SK-MEL-5 (cell line): ENCODE measurements around the gene LRP6. TPM values are rescaled to one million over a fixed set of nuclear protein-coding genes. Genes with fewer than 3 reads are reported as not detected.

Source experiments
- DNase-seq: peaks from one replicate; pipeline ENCODE4 v3.0.0-alpha.2; 2016; ENCODE audit warnings: low read depth, low spot score
- in situ Hi-C: cut with HindIII; loops from 2 replicates; pipeline ENCODE4 v1.10.0; 2016; ENCODE audit warnings: low sequenced_read_pairs, high pct_unique_total_duplicates, low pct_unique_long_range_greater_than_20kb
- total RNA-seq: library from RNA; depleted of rRNA; stranded (reverse); fragments of >200 nt; shearing (Covaris generic); gene quantifications from 2 replicates; pipeline ENCODE4 v1.2.3, GENCODE V29; 2014

LRP6 gene
- total RNA-seq, 1 experiment from 2014 or later, result 38.1 TPM

DNA sequence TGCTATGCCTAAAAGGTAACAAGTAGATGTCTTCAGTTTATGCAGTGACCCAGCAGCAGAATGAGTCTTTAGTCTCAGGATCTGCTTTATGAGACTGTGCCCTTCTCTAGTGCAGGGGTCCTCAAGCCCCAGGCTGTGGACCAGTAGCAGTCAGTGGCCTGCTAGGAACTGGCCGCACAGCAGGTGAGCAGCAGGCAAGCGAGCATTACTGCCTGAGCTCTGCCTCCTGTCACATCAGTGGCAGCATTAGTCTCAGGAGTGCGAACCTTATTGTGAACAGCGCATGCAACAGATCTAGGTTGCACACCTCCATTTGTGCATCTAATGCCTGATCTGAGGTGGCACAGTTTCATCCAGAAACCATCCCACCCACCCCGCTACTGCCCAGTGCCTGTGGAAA is 38.4 kb downstream of the LRP6 start:
- DNase-seq, result no peak
- in situ Hi-C loops, result no loop called here

DNA sequence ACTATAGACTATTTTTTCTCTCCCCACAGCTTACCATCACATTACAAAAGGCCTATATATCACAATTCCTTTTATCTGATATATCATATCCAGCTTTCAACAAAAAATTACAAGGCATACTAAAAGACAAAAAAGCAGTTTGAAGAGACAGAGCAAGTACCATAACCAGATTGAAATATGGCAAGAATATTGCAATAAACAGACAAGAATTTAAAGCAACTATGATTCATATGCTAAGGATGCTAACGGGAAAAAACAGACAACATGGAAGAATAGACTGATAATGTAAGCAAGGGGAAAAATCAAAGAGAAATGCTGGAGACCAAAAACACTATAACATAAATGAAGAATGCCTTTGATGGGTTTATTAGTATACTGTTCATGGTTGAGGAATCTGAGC is 40.7 kb downstream of the LRP6 start:
- in situ Hi-C loops, result no loop called here

GRCh38 chr12:12224240-12224940 is 42.5 kb downstream of the LRP6 start:
- in situ Hi-C loops, result no loop called here

More for the DNA sequence above, 40.7 kb downstream of the LRP6 start:
- no peak for DNase-seq

DNA sequence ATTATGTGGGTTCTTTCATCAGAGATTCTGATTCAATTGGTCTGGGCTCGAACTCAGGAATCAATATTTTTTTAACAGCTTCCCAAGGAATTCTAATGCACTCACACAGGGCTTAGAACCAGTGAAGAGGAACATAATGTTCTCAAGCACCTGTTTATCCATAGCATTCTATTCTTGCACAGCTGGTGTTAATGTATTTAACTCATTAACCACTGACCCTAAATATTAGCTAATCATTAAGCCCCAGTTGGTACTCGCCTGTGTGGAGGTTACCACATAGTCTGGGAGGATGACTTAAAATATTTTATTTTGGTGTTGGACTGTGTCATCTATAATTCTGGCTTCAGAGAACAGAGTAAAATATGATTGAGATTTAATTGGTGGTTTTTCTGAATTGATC is 45.3 kb downstream of the LRP6 start:
- in situ Hi-C loops, result no loop called here
- no peak for DNase-seq

More at GRCh38 chr12:12224240-12224940, 42.5 kb downstream of the LRP6 start:
- DNase-seq, result no peak

- no peak for DNase-seq
- in situ Hi-C loops, result no loop called here
These were observed 47.2 kb downstream of the LRP6 start for GRCh38 chr12:12219664-12220063.

- in situ Hi-C loops, result no loop called here
- DNase-seq, result no peak
These were observed 49.9 kb downstream of the LRP6 start for GRCh38 chr12:12217018-12217359.

DNA sequence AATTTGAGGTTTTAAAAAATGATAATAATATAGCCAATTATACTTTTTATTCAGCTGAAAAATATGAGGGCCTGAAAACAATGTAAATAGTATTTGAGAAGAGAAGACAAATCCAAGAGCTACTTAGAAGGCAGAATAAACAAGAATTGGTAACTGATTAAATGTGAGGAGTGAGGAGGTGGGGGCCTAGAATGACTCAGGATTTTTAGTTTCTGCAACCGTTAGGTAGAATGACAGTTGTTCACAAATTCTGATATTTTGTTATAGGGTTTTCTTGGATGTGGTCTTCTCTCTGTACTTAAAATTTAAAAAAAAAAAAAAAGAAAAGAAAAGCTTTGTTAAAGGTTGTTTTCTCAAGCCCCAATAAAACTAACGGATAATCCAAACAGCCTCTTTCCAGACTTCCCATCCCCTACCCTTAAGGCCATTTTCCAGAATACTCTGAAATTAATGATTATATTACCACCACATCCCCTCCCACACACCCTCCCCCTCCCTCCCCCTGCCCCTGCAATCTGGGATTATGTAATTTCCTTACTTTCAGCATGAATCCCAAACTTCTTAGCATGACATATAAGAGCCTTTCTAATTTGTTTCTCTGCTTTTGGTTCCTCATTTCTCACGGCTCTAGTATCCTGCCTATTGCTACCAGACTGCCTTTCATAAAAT is 50.4 kb downstream of the LRP6 start:
- in situ Hi-C loops, result no loop called here
- DNase-seq, result no peak

DNA sequence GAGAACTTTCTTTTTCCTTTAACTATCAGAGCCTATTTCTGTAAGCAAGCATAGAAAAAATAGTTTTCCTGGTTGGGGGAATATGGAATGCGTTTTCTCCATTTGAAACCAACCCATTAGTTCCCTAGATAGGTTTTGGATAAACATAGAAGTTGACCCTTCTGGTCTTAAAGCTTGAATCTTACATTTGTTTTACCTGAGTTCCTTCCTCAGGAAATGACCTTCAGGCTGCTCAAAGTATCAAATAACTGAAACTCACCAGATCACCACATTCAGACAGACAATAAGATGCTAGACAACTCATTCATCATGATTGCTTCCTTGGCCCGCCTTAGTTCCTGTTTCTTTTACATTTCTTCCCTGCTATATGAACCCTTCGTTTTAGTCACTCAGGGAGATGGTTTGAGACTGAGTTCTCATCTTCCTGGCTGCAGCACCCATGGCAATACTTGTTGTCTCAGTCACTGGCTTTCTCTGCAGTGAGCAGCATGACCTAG is 52.2 kb downstream of the LRP6 start:
- DNase-seq, result peak; percentile 79
- in situ Hi-C loops, result no loop called here

- DNase-seq, result peak; percentile 68
- in situ Hi-C loops, result no loop called here
These were observed 52.6 kb downstream of the LRP6 start for GRCh38 chr12:12214201-12214600.

DNA sequence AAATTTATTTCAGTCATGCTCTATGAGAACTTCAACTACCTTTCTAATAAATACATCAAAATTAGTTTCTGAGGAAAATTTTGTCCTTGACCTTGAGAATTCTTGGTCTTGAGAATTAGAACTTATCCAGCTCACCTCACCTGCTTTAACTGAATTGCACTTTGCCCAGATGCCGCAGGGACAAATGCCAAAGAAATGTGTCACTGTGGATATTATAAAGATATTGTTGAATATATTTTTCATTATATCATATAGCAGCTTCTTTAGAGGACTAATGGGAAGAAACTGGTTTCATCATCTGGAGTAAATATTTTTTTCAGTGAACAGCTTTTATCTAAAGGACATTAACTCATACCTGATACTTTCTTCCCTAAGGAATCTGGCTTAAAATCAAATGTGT is 54.1 kb downstream of the LRP6 start:
- DNase-seq, result no peak
- in situ Hi-C loops, result no loop called here

GRCh38 chr12:12210983-12211382 is 55.9 kb downstream of the LRP6 start:
- in situ Hi-C loops, result no loop called here

DNA sequence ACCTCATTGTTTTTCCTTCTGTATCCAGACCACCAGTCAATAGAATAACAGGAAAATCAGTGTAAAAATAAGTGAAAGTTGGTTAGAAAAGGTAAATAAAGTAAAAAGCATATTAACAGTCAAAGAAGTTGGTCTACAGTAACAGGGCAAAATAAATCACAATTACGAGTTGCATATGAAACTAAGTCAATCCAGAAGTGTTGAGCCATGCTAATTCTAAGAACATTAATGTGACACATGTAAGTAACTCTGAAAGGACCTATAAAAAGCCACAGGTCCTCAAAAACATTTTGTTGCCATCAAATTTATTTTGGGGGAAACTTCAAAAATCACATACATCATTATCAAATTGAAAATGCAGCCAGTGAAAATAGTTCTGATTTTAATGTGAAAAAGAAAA is 56.4 kb downstream of the LRP6 start:
- in situ Hi-C loops, result no loop called here
- DNase-seq, result no peak

More at GRCh38 chr12:12210983-12211382, 55.9 kb downstream of the LRP6 start:
- DNase-seq, result no peak

DNA sequence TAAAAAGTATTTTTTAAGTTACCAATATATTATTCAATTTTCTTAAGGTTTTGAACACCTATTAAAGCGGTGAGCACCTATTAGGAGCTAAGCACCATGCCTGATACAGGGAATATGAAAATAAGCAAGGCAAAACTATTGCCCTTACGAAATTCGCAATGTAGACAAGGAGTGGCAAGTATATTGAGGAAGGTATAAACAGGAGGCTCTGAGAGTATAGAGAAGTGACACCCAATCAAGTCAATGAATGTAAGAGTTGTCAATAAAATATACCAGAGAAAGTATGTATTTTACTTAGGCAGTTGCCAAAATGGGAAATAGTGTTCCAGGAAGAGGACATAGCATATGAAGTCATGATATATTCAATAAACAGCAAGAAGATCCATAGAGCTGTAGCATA is 57.2 kb downstream of the LRP6 start:
- in situ Hi-C loops, result no loop called here

DNA sequence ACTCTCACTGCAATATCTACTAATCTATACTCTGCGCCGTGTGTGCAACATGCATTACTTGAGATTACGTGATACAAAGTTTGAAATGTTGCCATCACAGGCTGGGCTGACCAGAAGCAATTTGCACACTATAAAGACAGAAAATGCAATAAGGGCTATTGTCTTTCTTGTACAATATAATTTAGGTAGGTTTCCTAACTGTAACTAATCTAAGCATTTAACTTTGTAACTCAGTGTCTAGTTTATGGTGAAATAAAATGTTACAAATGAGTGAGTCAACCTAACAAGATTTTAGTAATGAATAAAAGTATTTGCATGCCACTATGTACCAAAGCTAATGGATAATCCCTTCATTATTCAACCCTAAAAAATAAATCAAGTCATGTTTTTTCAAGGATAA is 57.8 kb downstream of the LRP6 start:
- DNase-seq, result no peak
- in situ Hi-C loops, result no loop called here

More for the DNA sequence above, 57.2 kb downstream of the LRP6 start:
- no peak for DNase-seq

DNA sequence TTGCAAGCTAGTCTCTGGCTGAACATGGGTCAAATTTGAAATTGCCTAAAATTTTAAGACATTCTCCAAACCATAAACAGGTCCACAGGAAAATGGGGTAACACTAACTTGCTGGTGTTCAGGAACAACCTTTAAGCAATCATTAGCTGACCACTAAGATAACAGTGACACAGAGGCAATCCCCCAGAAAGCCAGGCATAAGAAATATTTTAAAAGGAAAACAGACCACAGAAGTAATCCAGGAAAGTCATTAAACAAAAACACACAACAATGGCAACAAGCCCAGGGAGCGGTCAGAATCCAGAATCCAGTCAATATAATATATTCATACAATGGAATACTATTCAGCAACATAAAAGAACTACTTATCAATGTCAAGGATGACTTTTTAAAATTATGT is 59.1 kb downstream of the LRP6 start:
- in situ Hi-C loops, result no loop called here
- no peak for DNase-seq

DNA sequence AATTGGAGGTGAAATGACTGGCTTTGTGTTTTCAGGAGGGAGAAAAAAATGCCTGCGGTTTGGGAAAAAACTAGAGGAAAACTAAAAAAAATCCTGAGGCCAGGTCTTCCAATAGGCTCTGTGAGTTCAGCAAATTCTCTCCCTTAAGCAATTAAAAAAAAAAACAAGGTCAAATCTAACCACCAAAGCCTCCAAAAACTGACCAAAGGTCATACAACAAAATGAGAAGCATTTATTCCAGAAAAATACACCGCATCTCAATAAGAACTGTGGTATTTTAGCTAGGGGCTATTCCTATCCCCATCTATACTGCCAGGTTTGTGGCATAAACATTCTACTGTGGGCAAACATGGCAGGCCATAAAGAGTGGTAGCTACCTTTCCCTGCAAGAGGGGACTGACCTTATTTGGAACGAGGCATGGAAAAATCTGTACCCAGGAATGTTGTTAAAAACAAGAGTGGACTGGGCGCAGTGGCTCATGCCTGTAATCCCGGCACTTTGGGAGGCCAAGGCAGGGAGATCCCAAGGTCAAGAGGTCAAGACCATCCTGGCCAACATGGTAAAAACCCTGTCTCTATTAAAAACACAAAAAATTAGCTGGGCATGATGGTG is 60.0 kb downstream of the LRP6 start:
- in situ Hi-C loops, result no loop called here
- no peak for DNase-seq

GRCh38 chr12:12202747-12203146 is 64.1 kb downstream of the LRP6 start:
- no peak for DNase-seq
- in situ Hi-C loops, result no loop called here

GRCh38 chr12:12202105-12202504 is 64.7 kb downstream of the LRP6 start:
- no peak for DNase-seq
- in situ Hi-C loops, result no loop called here

DNA sequence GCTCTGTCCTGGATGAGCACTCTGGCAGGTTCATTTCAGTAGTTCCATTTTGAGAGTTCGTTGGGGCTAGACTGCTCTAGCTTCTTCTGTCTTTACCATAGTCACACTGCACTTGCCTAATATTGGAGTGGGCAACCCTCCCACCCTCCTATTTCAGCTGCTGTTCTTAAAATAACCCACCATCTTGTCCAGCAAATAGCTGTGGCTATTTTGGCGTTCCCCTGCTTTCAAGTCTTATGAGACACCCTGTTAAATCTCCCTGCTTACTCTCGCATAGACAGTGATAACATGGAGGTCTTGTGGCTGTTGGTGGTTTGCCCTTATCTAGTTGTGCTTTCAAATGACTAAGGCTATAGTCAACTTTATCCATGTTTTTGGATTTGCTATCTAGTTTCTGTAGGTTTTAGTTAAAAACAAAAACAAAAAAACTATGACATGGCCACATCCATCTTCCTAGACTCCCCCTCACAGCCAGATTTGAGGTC is 65.5 kb downstream of the LRP6 start:
- DNase-seq, result no peak
- in situ Hi-C loops, result no loop called here
